MCF 10A (cell line): Measurements from ENCODE around the gene CNST. TPM values are rescaled to one million over a fixed set of nuclear protein-coding genes. Genes with fewer than 3 reads are reported as not detected.

Experiments
- BruUV-seq: library from RNA; stranded (reverse); fragments of 400-500 nt; replicated peaks from 2 replicates; lab custom pipeline; 2021; lab: Mats Ljungman, UMichigan
- CTCF ChIA-PET: fragments of 300-600 bp; sonication (Branson Sonifier 250); formaldehyde crosslinking; extraction: SDS; loops from one replicate; lab custom pipeline; 2021; ENCODE audit warnings: antibody characterized with exemption, inconsistent platforms; lab: Yijun Ruan, JAX
- POLR2A ChIA-PET: fragments of 300-600, 350-650 bp; sonication (Branson Sonifier 250); formaldehyde crosslinking; extraction: SDS; loops from one replicate; lab custom pipeline; 2020; ENCODE audit warnings: antibody characterized with exemption, inconsistent platforms; lab: Yijun Ruan, JAX
- DNase-seq: peaks from one replicate; pipeline ENCODE4 v3.0.0-alpha.2; 2018; ENCODE audit not compliant: unreplicated experiment
- H3K27ac Mint-ChIP-seq: one replicate; pipeline ENCODE4 v1.8.0; 2022; ENCODE audit warnings: mild to moderate bottlenecking, low read depth, mixed read lengths; ENCODE audit not compliant: unreplicated experiment
- H3K27me3 Mint-ChIP-seq: one replicate; pipeline ENCODE4 v1.8.0; 2022; ENCODE audit warnings: mixed read lengths; ENCODE audit not compliant: insufficient read depth, unreplicated experiment
- H3K36me3 Mint-ChIP-seq: one replicate; pipeline ENCODE4 v1.8.0; 2022; ENCODE audit warnings: mild to moderate bottlenecking, moderate library complexity, mixed read lengths; ENCODE audit not compliant: insufficient read depth, unreplicated experiment
- H3K4me1 Mint-ChIP-seq: one replicate; pipeline ENCODE4 v1.8.0; 2022; ENCODE audit warnings: mixed read lengths; ENCODE audit not compliant: insufficient read depth, unreplicated experiment
- H3K4me3 Mint-ChIP-seq: one replicate; pipeline ENCODE4 v1.8.0; 2022; ENCODE audit warnings: mild to moderate bottlenecking, moderate library complexity, mixed read lengths; ENCODE audit not compliant: unreplicated experiment
- H3K9me3 Mint-ChIP-seq: one replicate; pipeline ENCODE4 v1.8.0; 2022; ENCODE audit warnings: mixed read lengths; ENCODE audit not compliant: unreplicated experiment
- intact Hi-C: fragments of 100-400 bp; cut with micrococcal nuclease; formaldehyde crosslinking; loops from 2 replicates; pipeline ENCODE4 v1.14.1; 2022
- total RNA-seq: library from RNA; stranded (reverse); gene quantifications from 2 replicates; pipeline ENCODE4 v1.2.3, GENCODE V29; 2022
- TF ChIP-seq, protein P1 (sequence below): fragments of 200-600 bp; IDR thresholded peaks from one replicate; pipeline ENCODE4 v1.8.0; 2022; ENCODE audit warnings: antibody characterized with exemption, mild to moderate bottlenecking; ENCODE audit not compliant: unreplicated experiment

CNST gene
- total RNA-seq, 1 experiment from 2014 or later = 48.3 TPM

DNA sequence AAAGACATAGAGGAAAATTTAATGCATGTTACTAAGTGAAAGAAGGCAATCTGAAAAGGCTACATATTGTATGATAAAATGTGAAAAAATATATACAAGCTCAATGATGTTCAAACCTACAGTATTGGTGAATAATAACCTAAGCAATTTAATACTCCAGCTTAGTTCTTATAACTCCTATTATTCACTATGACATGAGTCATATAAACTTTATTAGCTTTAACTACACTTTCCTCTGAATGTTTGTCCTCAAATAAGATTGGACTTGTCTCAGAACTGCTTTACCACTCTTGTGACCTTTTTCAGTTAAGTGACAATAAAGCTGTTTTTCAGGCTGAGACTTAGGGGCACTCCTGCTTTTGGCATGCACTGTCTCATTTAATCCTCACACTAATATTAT lies 50.9 kb downstream of the CNST start:
- H3K4me1 Mint-ChIP-seq = peaks cover 13% of the 10 kb centered on the region
- ChIA-PET CTCF (interaction anchor here (0.6 kb wide), 2 partner anchors 14 to 98 kb away, joined by 3 read pairs; no protein-coding TSS in a partner anchor), POLR2A (interaction anchor here (0.6 to 1.4 kb wide), 2 partner anchors 9 to 57 kb away, joined by 3 to 4 read pairs; no protein-coding TSS in a partner anchor)
- H3K27ac Mint-ChIP-seq = no peak overlapping the region
- no peaks in the 10 kb centered on the region for H3K9me3 Mint-ChIP-seq
- no peak for DNase-seq
- TF ChIP-seq, protein P1, sequence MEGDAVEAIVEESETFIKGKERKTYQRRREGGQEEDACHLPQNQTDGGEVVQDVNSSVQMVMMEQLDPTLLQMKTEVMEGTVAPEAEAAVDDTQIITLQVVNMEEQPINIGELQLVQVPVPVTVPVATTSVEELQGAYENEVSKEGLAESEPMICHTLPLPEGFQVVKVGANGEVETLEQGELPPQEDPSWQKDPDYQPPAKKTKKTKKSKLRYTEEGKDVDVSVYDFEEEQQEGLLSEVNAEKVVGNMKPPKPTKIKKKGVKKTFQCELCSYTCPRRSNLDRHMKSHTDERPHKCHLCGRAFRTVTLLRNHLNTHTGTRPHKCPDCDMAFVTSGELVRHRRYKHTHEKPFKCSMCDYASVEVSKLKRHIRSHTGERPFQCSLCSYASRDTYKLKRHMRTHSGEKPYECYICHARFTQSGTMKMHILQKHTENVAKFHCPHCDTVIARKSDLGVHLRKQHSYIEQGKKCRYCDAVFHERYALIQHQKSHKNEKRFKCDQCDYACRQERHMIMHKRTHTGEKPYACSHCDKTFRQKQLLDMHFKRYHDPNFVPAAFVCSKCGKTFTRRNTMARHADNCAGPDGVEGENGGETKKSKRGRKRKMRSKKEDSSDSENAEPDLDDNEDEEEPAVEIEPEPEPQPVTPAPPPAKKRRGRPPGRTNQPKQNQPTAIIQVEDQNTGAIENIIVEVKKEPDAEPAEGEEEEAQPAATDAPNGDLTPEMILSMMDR = no peak
- no TSS peak for BruUV-seq
- H3K4me3 Mint-ChIP-seq = no peak overlapping the region
- no peaks in the 10 kb centered on the region for H3K27me3 Mint-ChIP-seq
- H3K36me3 Mint-ChIP-seq = peaks cover 17% of the 10 kb centered on the region
- intact Hi-C loops = no loop called here

- POLR2A ChIA-PET = interaction anchor here (1.4 kb wide), 1 partner anchor 9 kb away, joined by 4 read pairs; no protein-coding TSS in a partner anchor
- H3K27me3 Mint-ChIP-seq = no peaks in the 10 kb centered on the region
- no peak for DNase-seq
- no peaks in the 10 kb centered on the region for H3K9me3 Mint-ChIP-seq
- H3K4me1 Mint-ChIP-seq = peaks cover 13% of the 10 kb centered on the region
- TF ChIP-seq, protein P1 = no peak
- no peak overlapping the region for H3K4me3 Mint-ChIP-seq
- no peak overlapping the region for H3K27ac Mint-ChIP-seq
- peaks cover 21% of the 10 kb centered on the region for H3K36me3 Mint-ChIP-seq
- intact Hi-C loops = no loop called here
- CTCF ChIA-PET = interaction anchor here (0.6 kb wide), 1 partner anchor 1562 kb away, joined by 3 read pairs; no protein-coding TSS in a partner anchor
- no TSS peak for BruUV-seq
Observed at GRCh38 chr1:246617768-246618167, 51.5 kb downstream of the CNST start.

DNA sequence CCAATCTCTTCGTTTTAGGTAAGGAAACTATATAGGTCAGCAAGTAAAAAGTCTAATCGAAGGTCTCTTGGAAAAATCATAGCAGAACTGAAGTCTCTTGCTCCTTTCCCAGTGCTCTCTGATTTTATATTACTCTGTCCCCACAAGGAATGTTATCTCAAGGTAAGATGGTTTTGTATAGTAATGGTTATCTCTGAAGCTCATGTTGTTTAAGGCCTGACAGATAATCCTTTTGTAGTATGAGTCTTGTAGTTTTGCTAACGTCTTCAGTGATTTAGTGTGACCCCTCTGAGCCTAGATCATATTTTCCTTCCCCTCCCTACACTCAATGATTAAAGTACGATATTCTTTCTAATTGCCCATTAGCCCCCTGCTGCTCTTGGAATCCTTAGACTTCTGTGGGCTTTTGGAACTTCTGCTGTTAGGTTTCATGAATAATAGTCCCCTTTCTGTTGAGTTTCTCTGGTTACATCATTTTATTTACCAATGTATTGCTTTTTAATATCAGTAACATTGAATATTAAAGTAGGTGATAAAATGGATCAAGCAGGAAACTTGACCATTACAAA lies 52.1 kb downstream of the CNST start:
- H3K4me1 Mint-ChIP-seq = peaks cover 7% of the 10 kb centered on the region
- CTCF ChIA-PET = interaction anchor here (0.5 to 1.1 kb wide), 5 partner anchors 14 to 1562 kb away, joined by 3 to 4 read pairs (median 3); no protein-coding TSS in a partner anchor
- no peak overlapping the region for H3K4me3 Mint-ChIP-seq
- no peaks in the 10 kb centered on the region for H3K9me3 Mint-ChIP-seq
- BruUV-seq = no TSS peak
- TF ChIP-seq, protein P1 = no peak
- DNase-seq = no peak
- no peaks in the 10 kb centered on the region for H3K27me3 Mint-ChIP-seq
- H3K27ac Mint-ChIP-seq = no peak overlapping the region
- POLR2A ChIA-PET = interaction anchor here (0.6 to 1.4 kb wide), 2 partner anchors 10 to 1335 kb away, joined by 3 to 4 read pairs; no protein-coding TSS in a partner anchor
- peaks cover 23% of the 10 kb centered on the region for H3K36me3 Mint-ChIP-seq
- intact Hi-C loops = no loop called here

GRCh38 chr1:246622035-246622652 lies 55.9 kb downstream of the CNST start:
- no peak for DNase-seq
- ChIA-PET POLR2A (interaction anchor here (0.6 to 2.4 kb wide), 3 partner anchors 9 to 89 kb away, joined by 3 to 9 read pairs (median 4); no protein-coding TSS in a partner anchor), CTCF (interaction anchor here (0.6 to 2.4 kb wide), 8 partner anchors 10 to 1555 kb away, joined by 3 to 9 read pairs (median 4); no protein-coding TSS in a partner anchor)
- Mint-ChIP-seq H3K4me1 (peaks cover 4% of the 10 kb centered on the region), H3K9me3 (no peaks in the 10 kb centered on the region), H3K4me3 (no peak overlapping the region), H3K27me3 (no peaks in the 10 kb centered on the region), H3K27ac (no peak overlapping the region), H3K36me3 (peaks cover 45% of the 10 kb centered on the region)
- intact Hi-C loops = no loop called here
- BruUV-seq = TSS peak; percentile 19
- TF ChIP-seq, protein P1 = no peak
